GM19438 (cell line): ENCODE results near the gene TYMP.
"Not testable (repeated sequence)": the region's sequence is repeated elsewhere in the genome, so short reads cannot be mapped to it uniquely, and the experiment has no call there.

Experiments
- ATAC-seq: cut with Tn5 transposase; IDR thresholded peaks from one replicate; pipeline ENCODE4 v1.9.1; 2021; ENCODE audit warnings: low read depth; ENCODE audit not compliant: unreplicated experiment

Gene TYMP

DNA sequence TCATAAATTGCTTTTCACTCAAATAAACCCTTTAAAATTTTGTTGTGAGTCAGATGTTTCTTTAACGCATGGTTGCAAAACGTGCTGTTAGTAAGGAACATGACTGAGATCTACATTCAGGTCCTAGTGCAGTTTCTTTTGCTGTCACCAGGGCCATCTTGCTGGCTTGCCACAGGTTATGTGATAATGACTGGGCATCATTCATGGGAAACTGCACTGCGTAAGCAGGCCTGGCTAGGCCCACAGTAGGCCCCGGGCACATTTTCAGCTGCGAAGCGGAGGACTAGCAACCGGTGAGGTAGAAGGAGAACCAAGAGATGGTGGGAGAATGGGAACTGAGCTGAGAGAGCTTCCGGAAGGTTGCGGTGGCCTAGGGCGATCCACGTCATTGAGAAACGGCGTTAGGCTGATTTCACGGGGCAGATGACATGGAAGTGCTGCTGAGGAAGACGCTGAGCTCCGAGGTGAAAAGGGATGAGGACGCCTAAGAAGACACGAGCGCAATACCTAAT is 12.7 kb upstream of the TYMP start:
- no peak for ATAC-seq

DNA sequence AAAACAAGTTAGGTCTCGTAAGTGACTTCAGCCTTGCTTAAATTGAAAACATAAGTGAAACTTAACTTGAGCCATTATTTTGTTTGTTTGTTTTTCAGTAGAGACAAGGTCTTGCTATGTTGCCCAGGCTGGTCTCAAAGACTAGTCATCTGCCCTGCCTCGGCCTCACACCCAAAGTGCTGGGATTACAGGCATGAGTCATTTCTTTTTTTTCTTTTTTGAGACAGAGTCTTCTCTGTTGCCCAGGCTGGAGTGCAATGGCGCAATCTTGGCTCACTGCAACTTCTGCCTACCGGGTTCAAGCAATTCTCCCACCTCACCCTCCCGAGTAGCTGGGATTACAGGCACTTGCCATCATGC is 11.8 kb upstream of the TYMP start:
- ATAC-seq = not testable (repeated sequence)

DNA sequence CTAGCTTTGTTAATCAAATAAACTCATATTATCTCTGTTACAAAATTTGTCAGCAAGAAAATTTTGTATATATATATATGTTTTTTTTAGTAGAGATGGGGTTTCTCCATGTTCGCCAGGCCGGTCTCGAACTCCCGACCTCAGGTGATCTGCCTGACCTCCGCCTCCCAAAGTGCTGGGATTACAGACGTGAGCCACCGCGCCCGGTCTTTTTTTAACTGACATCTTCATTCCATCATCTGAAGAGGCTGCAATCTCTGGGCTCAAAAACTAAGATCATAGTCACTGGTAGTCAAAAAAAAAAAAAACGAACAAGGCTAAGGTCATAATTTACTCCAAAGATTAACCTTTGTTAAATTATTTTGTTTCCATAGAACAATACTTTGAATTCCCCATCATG is 10.6 kb upstream of the TYMP start:
- no peak for ATAC-seq

DNA sequence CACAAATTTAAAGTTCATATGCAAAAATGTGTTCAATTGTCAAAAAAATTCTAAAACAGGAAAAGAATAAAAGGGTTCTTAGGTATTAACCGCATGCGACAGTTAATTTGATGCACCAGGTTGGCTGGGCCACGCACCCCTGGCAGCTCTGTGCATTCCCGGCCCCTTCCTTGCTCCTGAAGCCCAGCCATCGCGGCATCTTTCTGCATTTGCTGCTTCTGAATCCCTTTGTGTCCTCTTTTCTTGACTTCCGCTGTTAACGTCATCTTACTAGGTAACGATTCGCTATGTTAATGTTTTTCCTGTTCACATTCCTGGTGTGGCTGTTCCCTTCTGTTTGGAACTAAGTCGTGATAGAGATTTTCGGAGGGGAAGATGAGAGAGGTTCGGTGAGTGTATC is 8.0 kb upstream of the TYMP start:
- ATAC-seq = no peak

DNA sequence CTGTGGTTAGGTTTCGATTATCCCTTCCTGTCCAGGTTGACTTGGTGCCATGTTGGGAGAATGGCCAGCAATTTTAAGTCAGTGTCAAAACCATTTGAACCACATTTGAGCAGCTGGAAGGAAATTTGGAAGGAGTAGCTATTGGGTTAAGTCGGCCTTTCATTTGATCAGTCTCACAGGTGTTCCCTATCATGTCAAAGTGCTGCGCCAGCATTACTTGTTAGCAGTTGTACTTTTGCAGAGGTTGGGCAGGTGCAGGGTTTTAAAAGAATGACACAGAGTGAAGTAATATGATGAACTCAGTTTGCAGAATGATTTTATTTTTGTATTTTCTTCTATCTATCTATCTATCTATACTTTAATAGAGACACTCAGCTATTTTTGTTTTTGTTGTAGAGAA is 6.4 kb upstream of the TYMP start:
- no peak for ATAC-seq

DNA sequence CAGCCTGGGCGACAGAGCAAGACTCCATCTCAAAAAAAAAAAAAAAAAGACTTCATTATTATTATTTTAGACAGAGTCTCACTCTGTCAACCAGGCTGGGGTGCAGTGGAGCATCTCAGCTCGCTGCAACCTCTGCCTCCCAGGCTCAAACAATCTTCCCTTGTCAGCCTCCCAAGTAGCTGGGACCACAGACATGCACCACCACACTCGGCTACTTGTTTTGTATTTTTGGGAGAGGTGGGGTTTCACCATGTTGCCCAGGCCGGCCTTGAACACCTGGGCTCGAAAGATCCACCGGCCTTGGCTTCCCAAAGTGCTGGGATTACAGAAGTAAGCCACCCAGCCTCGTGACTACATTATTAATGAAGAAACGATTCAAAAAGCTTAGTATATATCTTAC is 5.3 kb upstream of the TYMP start:
- no peak for ATAC-seq

DNA sequence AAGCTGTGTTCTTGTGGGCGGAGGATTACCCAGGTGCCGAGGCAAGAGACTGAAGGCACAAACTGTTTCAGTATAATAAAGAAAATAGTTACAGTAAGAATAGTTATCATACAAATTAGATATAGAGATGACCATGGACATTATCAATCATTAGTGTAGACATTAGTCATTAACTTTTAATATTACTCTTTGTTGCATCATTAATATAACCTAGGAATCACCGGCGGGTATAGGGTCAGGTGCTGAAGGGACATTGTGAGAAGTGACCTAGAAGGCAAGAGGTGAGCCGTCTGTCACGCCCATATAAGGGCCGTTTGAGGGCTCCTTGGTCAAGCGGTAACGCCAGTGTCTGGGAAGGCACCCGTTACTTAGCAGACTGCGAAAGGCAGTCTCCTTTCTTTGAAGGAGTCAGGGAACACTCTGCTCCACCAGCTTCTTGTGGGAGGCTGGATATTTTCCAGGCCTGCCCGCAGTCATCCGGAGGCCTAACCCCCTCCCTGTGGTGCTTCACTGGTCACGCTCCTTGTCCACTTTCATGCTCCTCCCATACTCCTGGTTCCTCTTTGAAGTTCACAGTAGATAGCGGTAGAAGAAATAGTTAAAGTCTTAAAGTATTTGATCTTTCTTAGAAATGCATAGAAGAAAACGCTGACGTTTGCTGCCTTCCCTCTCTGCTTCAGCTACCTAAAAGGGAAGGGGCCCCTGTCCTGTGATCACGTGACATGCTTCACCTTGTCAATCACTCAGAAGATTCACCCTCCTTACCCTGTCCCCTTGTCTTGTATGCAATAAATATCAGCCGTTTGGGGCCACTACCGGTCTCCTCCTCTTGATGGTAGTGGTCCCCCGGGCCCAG is 4.3 kb upstream of the TYMP start:
- not testable (repeated sequence) for ATAC-seq

DNA sequence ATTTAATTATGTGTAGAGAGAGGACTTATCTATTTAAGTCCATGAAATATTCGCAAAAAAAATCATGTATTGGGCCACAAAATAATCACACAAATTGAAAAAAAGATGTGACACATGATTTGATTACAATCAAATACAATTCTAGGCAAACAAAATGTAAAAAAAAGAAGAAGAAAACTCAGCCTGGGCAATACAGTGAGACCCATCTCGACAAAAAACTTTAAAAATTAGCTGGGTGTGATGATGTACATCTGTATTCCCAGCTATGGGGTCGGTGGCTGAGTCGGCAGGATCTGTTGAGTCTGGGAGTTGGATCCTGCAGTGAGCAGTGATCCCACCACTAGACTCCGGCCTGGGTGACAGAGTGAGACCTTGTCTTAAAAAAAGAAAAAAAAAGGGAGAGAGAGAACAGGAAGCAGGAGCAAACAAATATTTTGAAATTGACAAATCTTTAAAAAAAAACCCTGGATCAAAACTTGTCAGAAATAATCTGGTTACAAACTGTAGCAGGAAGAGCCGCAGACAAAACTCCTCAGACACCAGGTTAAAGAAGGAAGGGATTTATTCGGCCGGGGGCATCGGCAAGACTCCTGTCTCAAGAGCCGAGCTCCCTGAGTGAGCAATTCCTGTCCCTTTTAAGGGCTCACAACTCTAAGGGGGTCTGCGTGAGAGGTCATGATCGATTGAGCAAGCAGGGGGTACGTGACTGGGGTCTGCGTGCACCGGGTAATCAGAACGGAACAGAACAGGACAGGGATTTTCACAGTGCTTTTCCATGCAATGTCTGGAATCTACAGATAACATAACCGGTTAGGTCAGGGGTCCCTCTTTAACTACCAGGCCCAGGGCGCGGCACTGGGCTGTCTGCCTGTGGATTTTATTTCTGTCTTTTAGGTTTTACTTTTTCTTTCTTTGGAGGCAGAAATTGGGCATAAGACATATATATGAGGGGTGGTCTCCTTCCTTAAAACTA is 3.3 kb upstream of the TYMP start:
- no peak for ATAC-seq

DNA sequence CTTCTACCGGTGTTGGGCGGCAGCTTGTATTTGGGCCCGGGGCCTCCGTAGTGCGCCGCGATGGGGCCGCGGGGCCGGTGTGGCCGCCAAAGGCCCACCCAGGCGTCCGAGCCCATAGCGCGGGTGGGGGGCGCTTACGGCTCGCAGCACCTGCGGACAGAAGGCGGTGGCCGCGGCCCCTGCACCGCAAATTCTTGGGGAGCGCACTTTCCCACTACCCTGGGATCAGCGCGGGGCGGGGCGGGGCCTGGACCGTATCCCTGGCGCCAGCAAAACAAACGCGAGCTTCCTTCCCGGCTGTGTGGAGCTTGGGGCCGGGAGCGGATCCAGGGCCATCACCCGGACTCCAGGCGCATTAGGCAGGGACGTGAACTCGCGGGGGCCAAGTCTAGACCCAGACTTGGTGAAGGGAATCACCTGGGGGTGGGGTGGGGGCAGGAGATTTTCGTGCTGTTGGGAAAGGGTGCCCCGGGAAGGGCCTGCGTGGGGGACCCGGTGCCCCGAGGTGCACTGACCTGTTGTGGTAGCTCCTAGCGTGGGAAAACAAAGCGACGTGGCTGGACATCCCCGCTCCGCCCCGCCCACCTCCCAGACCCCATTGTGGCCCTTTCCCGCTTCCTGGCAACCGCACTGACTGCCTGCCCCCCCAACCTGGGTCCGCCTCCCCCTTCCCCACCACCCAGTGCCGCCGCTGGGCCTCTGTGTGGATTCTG is 2.3 kb upstream of the TYMP start:
- no peak for ATAC-seq

DNA sequence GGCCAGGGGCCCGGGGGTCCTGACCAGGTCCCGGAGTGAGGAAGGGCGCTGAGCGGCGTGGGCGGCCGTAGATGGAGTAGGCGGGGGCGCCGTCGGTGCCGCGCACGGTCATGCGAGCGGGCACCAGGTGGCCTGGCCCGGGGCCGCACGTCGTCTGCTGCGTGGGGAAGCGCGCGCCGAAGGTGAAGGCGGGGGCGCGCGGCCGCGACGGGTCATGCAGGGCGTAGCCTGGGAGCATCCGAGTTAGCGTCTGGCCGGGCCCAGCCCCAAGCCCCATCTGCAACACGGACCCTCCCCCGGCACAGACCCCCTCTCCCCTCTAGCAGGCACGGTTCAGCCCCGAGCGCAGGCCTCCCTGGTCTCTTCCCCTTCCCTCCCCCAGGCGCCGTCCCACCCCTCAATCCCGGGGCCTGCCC is 1.7 kb upstream of the TYMP start:
- no peak for ATAC-seq

DNA sequence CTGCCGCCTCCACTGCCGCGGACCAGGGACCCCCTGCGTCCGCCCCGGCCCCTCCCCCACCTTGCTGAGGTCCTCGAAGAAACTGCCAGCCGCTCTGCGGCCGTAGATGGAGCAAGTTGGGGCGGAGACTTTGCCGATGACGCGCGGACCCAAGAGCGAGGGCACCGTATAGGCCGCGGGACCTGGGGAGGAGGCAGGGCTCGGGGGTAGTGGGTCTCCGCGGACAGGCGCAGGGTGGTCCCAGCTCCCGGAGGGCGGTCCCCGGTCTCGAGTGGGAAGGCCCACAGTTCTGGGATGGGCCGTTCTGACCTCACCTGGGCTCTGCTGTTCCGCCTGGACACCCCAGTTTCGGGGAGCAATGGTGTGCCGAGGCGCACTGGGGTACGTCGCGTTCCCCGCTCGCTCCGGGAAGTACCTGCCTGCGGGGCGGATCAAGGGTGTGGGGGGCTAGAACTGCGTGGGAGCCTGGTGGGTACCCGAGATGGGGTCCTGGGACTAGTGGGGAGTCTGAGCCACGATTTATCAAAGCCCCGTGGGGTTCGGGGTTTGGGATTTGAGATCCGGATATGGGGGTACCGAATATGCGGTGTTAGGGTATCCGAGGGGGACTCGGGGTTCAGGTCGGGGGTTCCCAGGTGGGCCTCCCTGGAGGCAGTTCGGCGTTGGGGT is 1.2 kb upstream of the TYMP start:
- no peak for ATAC-seq

DNA sequence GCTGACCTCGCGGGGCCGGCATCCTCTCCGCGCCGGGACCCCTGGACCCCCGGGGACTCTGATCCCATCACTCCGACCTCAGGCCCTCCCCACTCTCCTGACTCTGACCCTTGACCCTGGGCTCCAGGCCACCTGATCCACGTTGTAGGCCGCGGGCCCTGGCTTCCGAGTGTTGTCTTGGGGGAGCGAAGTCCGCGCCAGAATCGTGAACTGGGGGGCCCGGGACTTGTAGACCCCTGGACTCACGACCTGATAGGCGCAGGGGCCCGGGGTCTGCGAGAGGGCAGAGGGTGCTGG is 716 bp upstream of the TYMP start:
- ATAC-seq = no peak

DNA sequence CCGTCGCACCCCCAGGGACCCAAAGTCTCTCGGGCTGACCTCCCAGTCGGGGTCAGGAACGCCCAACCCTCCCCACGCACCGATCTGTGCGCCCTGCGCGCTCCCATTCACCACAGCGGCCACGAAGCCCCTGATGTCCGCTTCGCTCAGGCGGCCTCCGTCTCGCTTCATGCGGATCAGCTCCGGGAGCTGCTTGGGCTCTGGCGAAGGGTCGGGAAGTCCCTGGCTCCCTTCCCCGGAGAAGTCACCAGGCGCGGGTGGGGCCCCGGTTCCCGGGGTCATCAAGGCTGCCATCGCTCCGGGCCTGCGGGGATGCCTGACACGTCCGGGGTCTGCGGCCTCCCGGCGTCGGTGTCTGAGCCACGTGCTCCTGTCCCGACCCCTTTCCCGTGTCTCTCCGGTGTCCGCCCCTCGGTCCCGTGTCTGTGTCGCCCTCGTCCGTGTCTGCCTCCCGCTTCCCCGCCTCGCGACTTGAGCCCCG is 356 bp downstream of the TYMP start:
- ATAC-seq = no peak

DNA sequence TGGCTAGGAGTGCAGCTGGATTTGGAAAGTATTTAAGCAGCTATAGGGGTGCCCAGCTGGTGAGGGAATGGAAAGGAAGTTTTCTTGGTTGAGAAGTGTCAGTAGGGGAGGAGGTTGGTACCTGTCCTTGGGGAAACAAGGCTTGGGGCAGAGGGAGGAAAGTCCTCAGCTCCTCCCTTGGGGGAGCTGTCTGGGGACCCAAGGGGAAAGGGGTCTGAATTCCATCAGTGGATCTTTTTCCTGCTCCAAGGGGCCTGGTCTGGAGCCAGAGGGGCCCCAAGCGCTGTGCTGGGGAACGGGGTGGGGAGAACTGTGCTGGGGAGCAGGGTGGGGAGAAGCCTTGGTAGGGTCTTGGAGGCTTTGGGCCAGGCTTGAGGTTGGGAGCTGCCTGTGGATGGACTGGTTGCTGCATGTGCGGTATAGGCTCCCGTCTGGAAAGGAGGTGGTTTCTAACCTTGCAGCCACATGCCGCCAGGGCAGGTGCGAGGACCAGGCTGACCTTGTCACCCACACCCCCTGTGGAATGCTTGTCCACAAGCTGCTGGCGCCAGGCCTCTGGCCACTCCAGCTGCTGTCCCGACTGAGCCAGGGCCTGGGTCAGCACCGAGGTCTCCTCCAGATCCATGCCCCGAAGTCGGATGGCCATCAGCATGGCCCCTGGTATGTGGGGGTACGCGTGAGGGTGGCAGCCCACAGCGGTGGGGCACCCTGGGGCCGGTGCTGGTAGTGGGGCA is 963 bp downstream of the TYMP start:
- ATAC-seq = no peak

DNA sequence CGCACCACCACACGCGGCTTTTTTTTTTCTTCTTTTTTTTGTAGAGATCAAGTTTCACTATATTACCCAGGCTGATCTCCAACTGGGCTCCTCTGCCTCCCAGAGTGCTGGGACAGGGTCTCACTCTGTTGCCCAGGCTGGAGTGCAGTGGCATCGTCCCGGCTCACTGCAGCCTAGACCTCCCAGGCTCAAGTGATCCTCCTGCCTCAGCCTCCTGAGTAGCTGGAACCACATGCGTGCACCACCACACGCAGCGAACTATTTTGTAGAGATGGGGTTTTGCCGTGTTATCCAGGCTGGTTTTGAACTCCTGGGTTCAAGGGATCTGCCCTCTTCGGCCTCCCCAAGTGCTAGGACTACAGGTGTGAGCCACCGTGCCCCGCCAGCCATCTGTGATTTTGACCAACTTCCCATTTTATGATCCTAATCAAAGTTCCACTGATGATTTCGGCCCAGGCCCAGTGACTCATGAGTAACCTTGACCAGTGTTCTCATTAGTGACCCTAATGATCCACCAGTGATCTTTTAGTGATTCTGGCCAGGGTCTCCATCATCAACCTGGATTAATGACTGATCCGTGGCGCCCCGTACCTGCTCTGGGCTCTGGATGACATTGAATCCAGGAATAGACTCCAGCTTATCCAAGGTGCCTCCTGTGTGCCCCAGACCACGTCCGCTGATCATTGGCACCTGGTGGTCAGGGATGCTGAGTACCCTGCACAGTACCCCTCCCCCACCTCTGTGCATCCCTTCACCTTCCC is 1.7 kb downstream of the TYMP start:
- ATAC-seq = no peak

DNA sequence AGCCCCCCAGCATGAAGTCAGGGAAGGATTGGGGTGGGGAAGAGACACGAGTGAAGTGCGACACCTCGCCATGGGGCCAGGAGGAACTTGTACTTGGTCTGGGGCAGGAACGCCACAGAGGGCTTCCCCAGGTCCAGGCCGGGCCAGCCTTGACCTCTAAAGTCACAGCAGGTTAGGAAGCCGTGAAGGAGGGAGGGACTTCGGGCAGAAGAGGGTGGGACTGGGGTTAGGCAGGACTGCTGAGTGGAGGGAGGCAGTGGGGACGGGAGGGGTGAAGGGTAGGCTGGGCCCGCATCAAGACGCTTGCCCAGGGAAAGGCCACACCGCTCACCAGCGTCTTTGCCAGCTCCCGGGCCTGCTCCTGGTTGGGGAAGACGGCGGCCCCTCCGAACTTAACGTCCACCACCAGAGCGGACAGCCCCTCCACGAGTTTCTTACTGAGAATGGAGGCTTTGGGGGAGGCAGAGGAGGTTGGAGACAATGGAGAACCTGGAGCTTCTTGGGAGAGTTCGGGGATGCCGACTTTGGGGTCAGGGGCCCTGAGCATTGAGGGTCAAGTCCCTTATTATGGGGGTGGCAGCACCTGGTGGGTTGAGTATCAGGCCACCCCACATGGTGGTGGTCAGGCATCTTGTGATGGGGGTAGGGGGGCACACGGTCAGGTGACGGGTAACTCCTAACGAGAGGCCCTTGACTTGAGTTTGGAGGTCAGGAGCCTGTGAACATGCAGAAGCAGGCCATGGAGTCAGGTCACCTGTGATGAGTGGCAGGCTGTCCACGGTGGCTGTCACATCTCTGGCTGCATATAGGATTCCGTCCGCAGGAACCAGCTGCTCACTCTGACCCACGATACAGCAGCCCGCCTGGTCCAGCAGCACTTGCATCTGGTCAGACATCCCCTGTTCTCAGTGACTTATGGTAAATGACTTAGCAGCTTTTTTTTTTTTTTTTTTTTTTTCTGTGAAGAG is 2.7 kb downstream of the TYMP start:
- ATAC-seq = no peak

DNA sequence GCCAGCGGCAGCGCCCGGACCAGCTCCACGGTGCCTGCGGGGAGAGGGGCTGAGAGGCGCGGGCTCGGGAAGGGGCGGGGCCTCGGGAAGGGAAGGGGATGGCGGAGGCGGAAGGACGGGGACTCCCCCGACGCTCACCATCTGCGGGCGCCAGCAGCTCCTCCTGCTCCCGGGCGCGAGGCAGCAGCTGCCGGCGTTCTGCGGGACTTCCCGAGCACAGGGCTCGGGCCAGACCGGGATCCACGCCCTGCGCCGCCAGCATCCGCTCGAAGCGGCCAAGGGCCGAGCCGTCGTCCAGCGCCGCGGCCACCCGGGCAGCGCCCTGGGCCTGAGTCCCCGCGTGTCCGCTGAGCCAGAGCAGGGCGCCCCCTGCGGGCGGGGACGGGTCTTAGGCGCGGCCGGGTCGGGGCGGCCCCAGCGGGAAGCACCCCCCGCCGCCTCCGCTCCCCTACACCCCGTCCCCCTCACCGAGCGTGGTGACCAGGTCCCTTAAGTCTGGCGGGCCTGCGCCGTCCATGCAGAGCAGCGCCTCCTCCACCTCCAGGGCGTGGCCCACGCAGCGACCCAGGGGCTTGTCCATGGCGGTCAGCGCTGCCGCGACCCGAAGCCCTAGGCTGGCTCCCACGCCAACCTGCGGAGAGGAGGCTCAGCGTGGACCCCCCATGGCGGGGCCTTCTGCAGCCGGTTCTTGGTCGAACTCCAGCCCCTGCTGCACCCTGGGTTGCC is 3.5 kb downstream of the TYMP start:
- ATAC-seq = peak; percentile 29
